Adrenal gland (tissue), 12 donors: ENCODE results near the gene IL17RA. TPM values are rescaled to one million over a fixed set of nuclear protein-coding genes. Genes with fewer than 3 reads are reported as not detected.

ENCODE experiments used
- DNase-seq, 7 donors: peaks; one replicate each; pipeline ENCODE4 v3.0.0-alpha.2; 2019 to 2020
- H3K27ac ChIP-seq, 5 donors: fragments of 200-600 bp; sonication (generic) in 4 of 5; 1 replicate in 3 of 5; 2 replicates in 2 of 5; pipeline versions ENCODE4 v1.5.1 to v1.8.0; 2016 to 2020; ENCODE audit warnings: mild to moderate bottlenecking in 1 of 5
- H3K27me3 ChIP-seq: fragments of 200-600 bp; 2 replicates; pipeline ENCODE4 v1.8.0; 2021
- H3K36me3 ChIP-seq, 2 donors: fragments of 200-600 bp; replicated peaks in 1 of 2; 1 replicate in 1 of 2; 2 replicates in 1 of 2; pipeline versions ENCODE4 v1.5.1 to v1.8.0; 2018 to 2022
- H3K4me1 ChIP-seq, 2 donors: fragments of 200-600 bp; replicated peaks in 1 of 2; 1 replicate in 1 of 2; 2 replicates in 1 of 2; pipeline versions ENCODE4 v1.5.1 to v1.8.0; 2018 to 2021
- H3K4me3 ChIP-seq, 4 donors: fragments of 200-600 bp; sonication (generic) in 3 of 4; one replicate each; pipeline ENCODE4 v1.5.1; 2016 to 2018
- H3K9me3 ChIP-seq, 3 donors: fragments of 200-600 bp; sonication (generic) in 1 of 3; replicated peaks in 1 of 3; 1 replicate in 2 of 3; 2 replicates in 1 of 3; pipeline versions ENCODE4 v1.5.1 to v1.8.0; 2016 to 2021
- CTCF ChIP-seq, 6 experiments: fragments of 450-650 bp in 4 of 6; fragments of 200-600 bp in 2 of 6; sonication (generic) in 1 of 6; IDR thresholded peaks; 1 replicate in 5 of 6; 2 replicates in 1 of 6; pipeline versions ENCODE4 v1.5.1 to v1.8.0; 2016 to 2021; ENCODE audit warnings: antibody characterized with exemption in 6 of 6, mild to moderate bottlenecking in 2 of 6, moderate library complexity in 1 of 6
- POLR2A ChIP-seq, 2 donors: fragments of 450-650 bp; IDR thresholded peaks; one replicate each; pipeline ENCODE4 v1.6.1; 2017; ENCODE audit warnings: antibody characterized with exemption in 2 of 2, mild to moderate bottlenecking in 2 of 2, moderate library complexity in 1 of 2
- WGBS, 4 donors: extraction: QIAGEN DNeasy Blood & Tissue Kit in 2 of 4; methylation state at CpG; one replicate each; pipeline versions ENCODE4 v1.1.5 to v1.1.7; 2013 to 2017; 5-methylcytosine and 5-hydroxymethylcytosine counted together
- intact Hi-C, 2 donors: fragments of 100-400 bp; cut with DNase I; formaldehyde crosslinking; loops; one replicate each; pipeline versions ENCODE4 v1.14.1 to v1.15.0; 2022 to 2023
- polyA plus RNA-seq, 3 donors: library from polyadenylated mRNA; stranded (reverse); fragments of 200-250 nt in 2 of 3; fragments of 350-450 nt in 1 of 3; fragmentation: Illumina TruSeq in 1 of 3; extraction: RNeasy Lipid Tissue Mini Kit (QIAGEN cat#74804) in 1 of 3; gene quantifications; one replicate each; pipeline ENCODE4 v1.2.3, GENCODE V29; 2013 to 2014
- total RNA-seq, 9 donors: library from RNA; depleted of rRNA in 4 of 9; stranded (reverse); fragments of >200 nt in 4 of 9; fragments of 120-200 nt in 1 of 9; fragmentation: NEBNext Ultra II Directional in 1 of 9; extraction: Animal tissue kit (Norgen Biotek cat#: 25700) in 1 of 9; gene quantifications; one replicate each; pipeline versions ENCODE4 v1.1.0 to v1.2.4, GENCODE V29; 2013 to 2023
- donor health status: healthy with polysubstance abuse.
- donor health status: Bipolar disorder and iron deficiency.
- donor health status: DM: yes; HTN: yes; CAD: no.
- donor health status: DM: no; HTN: no; CAD: no.
- donor health status: DM: no; HTN: no; CAD: no.
- donor health status: DM: yes; HTN: yes; CAD: no.

IL17RA gene
- total and polyA plus RNA-seq, 12 donors, result 2.2 to 31.8 (median 21.5) TPM

GRCh38 chr22:17121233-17122195, 36.7 kb downstream of the IL17RA start, which contains the start of gene TMEM121B:
Gene TMEM121B (minus strand): TSS chr22:17121360. CDS start chr22:17121127, 233 bp downstream.
- no peaks in the 10 kb centered on the region for H3K9me3 ChIP-seq

GRCh38 chr22:17130199-17130598, 45.4 kb downstream of the IL17RA start:
- TF ChIP-seq CTCF (IDR thresholded peaks at IDR 0.05), result no peak
- no peak for TF ChIP-seq POLR2A (IDR thresholded peaks at IDR 0.05)
- Histone ChIP-seq H3K9me3 (no peaks in the 10 kb centered on the region), H3K27ac (no peak overlapping the region), H3K4me1 (no peaks in the 10 kb centered on the region), H3K36me3 (no peaks in the 10 kb centered on the region), H3K27me3 (no peaks in the 10 kb centered on the region), H3K4me3 (no peak overlapping the region)
- intact Hi-C loops, result no loop called here
- no peak for DNase-seq
- 76 to 89% (median 83%) methylated on average over 1 of the region's 1 CpG; no CpG with 5 or more reads in 1 of the 4 donors for WGBS, 4 donors

More at GRCh38 chr22:17121233-17122195, 36.7 kb downstream of the IL17RA start, which contains the start of gene TMEM121B:
- intact Hi-C loops, result loop anchor here in 1 of 2 donors (5.0 kb wide), 1 partner anchor 41 kb away; no protein-coding TSS in a partner anchor
- Histone ChIP-seq H3K4me1 (peaks cover 7 to 10% of the 10 kb centered on the region in 2 donors), H3K27ac (peak within 1 kb of the TSS in 1 of 5 donors; percentile 47), H3K36me3 (no peaks in the 10 kb centered on the region), H3K4me3 (peak within 1 kb of the TSS in 2 of 4 donors; percentile 19 to 64), H3K27me3 (peaks cover 6% of the 10 kb centered on the region)
- peak; percentile 59 to 90 (median 64) for DNase-seq
- 7 to 17% (median 11%) methylated on average over 34 to 69 of the region's 69 CpGs for WGBS, 4 donors
- TF ChIP-seq CTCF (IDR thresholded peaks at IDR 0.05) (no peak), POLR2A (IDR thresholded peaks at IDR 0.05) (no peak)

DNA sequence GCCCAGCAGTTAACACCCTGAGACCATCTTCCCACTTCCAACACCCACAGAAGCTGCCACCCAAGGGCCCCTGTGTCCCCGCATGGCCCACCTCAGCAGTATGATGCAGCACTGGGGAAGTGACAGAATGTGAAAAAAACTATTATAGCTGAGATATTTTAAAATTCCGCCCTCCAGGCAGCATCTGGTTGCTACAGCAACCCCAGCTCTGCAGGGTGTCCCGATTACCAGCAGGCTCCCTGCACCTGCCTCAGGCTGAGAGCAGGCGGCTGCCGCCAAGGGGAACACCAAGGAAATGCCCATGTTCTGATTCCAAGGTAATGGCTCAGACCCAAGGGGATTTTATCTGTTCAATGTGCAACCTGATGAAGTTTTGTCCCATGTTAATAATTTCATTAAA, 46.9 kb downstream of the IL17RA start:
- Histone ChIP-seq H3K4me1 (no peaks in the 10 kb centered on the region), H3K27me3 (no peaks in the 10 kb centered on the region), H3K36me3 (no peaks in the 10 kb centered on the region), H3K9me3 (no peaks in the 10 kb centered on the region), H3K4me3 (no peak overlapping the region), H3K27ac (no peak overlapping the region)
- no peak for DNase-seq
- TF ChIP-seq POLR2A (IDR thresholded peaks at IDR 0.05), result no peak
- no peak for TF ChIP-seq CTCF (IDR thresholded peaks at IDR 0.05)
- 35 to 40% (median 38%) methylated on average over 5 of the region's 5 CpGs for WGBS, 4 donors
- intact Hi-C loops, result no loop called here

DNA sequence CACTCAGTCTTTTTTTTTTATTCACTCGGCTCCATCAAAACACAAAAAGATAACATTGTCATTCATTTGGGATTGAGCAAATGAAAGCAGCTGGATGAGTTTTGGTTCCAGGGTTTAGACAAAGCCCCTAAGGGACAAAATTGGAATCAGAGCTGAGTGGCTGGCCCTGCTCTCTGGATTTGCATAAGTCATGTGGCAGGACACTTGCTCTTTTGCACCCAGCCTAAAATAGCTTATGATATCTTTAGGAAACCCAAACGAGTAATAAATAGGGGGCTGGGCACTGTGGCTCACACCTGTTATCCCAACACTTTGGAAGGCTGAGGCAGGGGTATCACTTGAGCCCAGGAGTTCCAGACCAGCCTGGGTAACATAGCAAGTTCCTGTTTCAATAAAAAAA, 47.3 kb downstream of the IL17RA start:
- Histone ChIP-seq H3K27me3 (no peaks in the 10 kb centered on the region), H3K27ac (no peak overlapping the region), H3K9me3 (no peaks in the 10 kb centered on the region), H3K4me1 (no peaks in the 10 kb centered on the region), H3K36me3 (no peaks in the 10 kb centered on the region), H3K4me3 (no peak overlapping the region)
- WGBS, 4 donors, result 24 to 35% (median 30%) methylated on average over 2 of the region's 2 CpGs
- TF ChIP-seq POLR2A (IDR thresholded peaks at IDR 0.05), result no peak
- no peak for TF ChIP-seq CTCF (IDR thresholded peaks at IDR 0.05)
- intact Hi-C loops, result no loop called here
- no peak for DNase-seq
